PC-3 (cell line): ENCODE measurements around the gene ADAMTSL2. TPM values are rescaled to one million over a fixed set of nuclear protein-coding genes. Genes with fewer than 3 reads are reported as not detected.

Source experiments
- ATAC-seq: fragments of 200-7000 bp; cut with Tn5 transposase; 2 replicates; pipeline ENCODE4 v1.9.1; 2020; ENCODE audit warnings: mild to moderate bottlenecking, moderate library complexity
- BruUV-seq: library from RNA; stranded (reverse); fragments of 400-500 nt; replicated peaks from 2 replicates; lab custom pipeline; 2021; lab: Mats Ljungman, UMichigan
- CTCF ChIA-PET: fragments of 300-600 bp; sonication (Branson Sonifier 250); formaldehyde crosslinking; loops from one replicate; lab custom pipeline; 2022; ENCODE audit warnings: antibody characterized with exemption; lab: Charles Lee
- POLR2A ChIA-PET: fragments of 300-600 bp; sonication (Branson Sonifier 250); formaldehyde crosslinking; loops from one replicate; lab custom pipeline; 2022; ENCODE audit warnings: antibody characterized with exemption; ENCODE audit not compliant: unreplicated experiment; lab: Charles Lee
- DNase-seq: peaks from one replicate; pipeline ENCODE4 v3.0.0-alpha.2; 2015
- H2AFZ ChIP-seq: fragments of 300-600 bp; sonication (generic); 2 replicates; pipeline ENCODE4 v1.6.0; 2016; ENCODE audit warnings: antibody characterized with exemption, low read length
- H3F3A ChIP-seq: fragments of 300-600 bp; sonication (generic); one replicate; pipeline ENCODE4 v1.6.0; 2017; ENCODE audit warnings: antibody characterized with exemption, low read length, control low read depth, mild to moderate bottlenecking; ENCODE audit not compliant: unreplicated experiment
- H3K27ac ChIP-seq: fragments of 300-600 bp; sonication (generic); 2 replicates; pipeline ENCODE4 v1.5.1; 2016; ENCODE audit warnings: mild to moderate bottlenecking, low read length
- H3K27me3 ChIP-seq: fragments of 300-600 bp; sonication (generic); 2 replicates; pipeline ENCODE4 v1.6.1; 2016; ENCODE audit warnings: low read length, mixed read lengths
- H3K36me3 ChIP-seq: fragments of 300-600 bp; sonication (generic); 2 replicates; pipeline ENCODE4 v1.6.1; 2016; ENCODE audit warnings: low read depth, mixed run types, low read length, mixed read lengths
- H3K4me1 ChIP-seq: fragments of 300-600 bp; sonication (generic); 2 replicates; pipeline ENCODE4 v1.5.1; 2016; ENCODE audit warnings: low read length; ENCODE audit not compliant: insufficient read depth
- H3K4me2 ChIP-seq: fragments of 300-600 bp; sonication (generic); 2 replicates; pipeline ENCODE4 v1.6.0; 2016; ENCODE audit warnings: low read length
- H3K4me3 ChIP-seq: fragments of 300-600 bp; sonication (generic); 2 replicates; pipeline ENCODE4 v1.5.1; 2016; ENCODE audit warnings: mild to moderate bottlenecking, low read length, mixed read lengths
- H3K79me2 ChIP-seq: fragments of 300-600 bp; sonication (generic); 2 replicates; pipeline ENCODE4 v1.6.1; 2017; ENCODE audit warnings: low read length, mixed read lengths
- H3K9ac ChIP-seq: fragments of 300-600 bp; sonication (generic); 2 replicates; pipeline ENCODE4 v1.6.0; 2016; ENCODE audit warnings: mild to moderate bottlenecking, low read length
- H3K9me2 ChIP-seq: fragments of 300-600 bp; sonication (generic); replicated peaks from 2 replicates; pipeline ENCODE4 v1.6.1; 2016; ENCODE audit warnings: mixed run types, low read length, mixed read lengths
- H3K9me3 ChIP-seq: fragments of 300-600 bp; sonication (generic); 2 replicates; pipeline ENCODE4 v1.6.1; 2016; ENCODE audit warnings: low read length, mixed read lengths
- H4K20me1 ChIP-seq: fragments of 300-600 bp; sonication (generic); 2 replicates; pipeline ENCODE4 v1.6.1; 2016; ENCODE audit warnings: low read length, mixed read lengths
- EZH2 ChIP-seq: fragments of 300-600 bp; sonication (generic); IDR thresholded peaks from one replicate; pipeline ENCODE4 v1.6.1; 2017; ENCODE audit warnings: antibody characterized with exemption, mild to moderate bottlenecking, low read length; ENCODE audit not compliant: unreplicated experiment
- EZH2phosphoT487 ChIP-seq: fragments of 300-600 bp; sonication (generic); IDR thresholded peaks from 2 replicates; pipeline ENCODE4 v1.6.1; 2018; ENCODE audit warnings: mild to moderate bottlenecking, antibody characterized with exemption, low read length, borderline replicate concordance
- intact Hi-C: fragments of 100-400 bp; cut with micrococcal nuclease; formaldehyde crosslinking; loops from 2 replicates; pipeline ENCODE4 v1.9.0; 2023
- total RNA-seq: library from RNA; depleted of rRNA; stranded (reverse); fragments of >200 nt; gene quantifications from 2 replicates; pipeline ENCODE4 v1.2.3, GENCODE V29; 2014
- TF ChIP-seq, protein P1 (sequence below): fragments of 300-600 bp; sonication (generic); conservative IDR thresholded peaks from 2 replicates; pipeline ENCODE4 v1.5.1; 2017; ENCODE audit warnings: antibody characterized with exemption, low read depth, mild to moderate bottlenecking, low read length

Gene ADAMTSL2
- total RNA-seq, 1 experiment from 2014 or later, result not detected

DNA sequence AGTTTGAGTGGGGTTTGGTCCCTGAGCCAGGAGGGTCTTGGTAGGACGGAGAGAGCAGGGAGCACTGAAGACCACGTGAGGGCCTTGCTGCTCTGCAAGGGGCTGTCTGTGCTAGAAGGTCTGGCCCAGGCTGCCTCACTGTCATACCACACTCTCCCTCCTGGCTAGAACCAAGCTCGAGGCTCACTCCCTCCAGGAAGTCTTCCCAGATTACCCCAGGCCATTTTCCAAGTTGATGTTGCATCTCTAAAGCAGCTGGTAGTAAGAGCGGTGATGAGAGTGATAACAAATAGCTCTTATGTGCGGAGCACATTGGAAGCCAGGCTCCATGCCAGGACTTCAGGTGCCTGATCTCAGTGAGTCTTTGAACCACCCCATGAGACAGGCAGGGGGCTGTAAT, 16.3 kb upstream of the ADAMTSL2 start:
- no peak overlapping the region for H3K4me2 ChIP-seq
- no peak overlapping the region for H3K27ac ChIP-seq
- no peaks in the 10 kb centered on the region for H3K4me1 ChIP-seq
- ChIA-PET CTCF (no interaction called here), POLR2A (no interaction called here)
- intact Hi-C loops, result no loop called here
- H3K9me3 ChIP-seq, result no peaks in the 10 kb centered on the region
- no peak for ATAC-seq
- H2AFZ ChIP-seq, result no peak overlapping the region
- H4K20me1 ChIP-seq, result no peaks in the 10 kb centered on the region
- no peaks in the 10 kb centered on the region for H3K27me3 ChIP-seq
- no peak for DNase-seq
- BruUV-seq, result no TSS peak
- no peak overlapping the region for H3K4me3 ChIP-seq
- TF ChIP-seq EZH2 (no peak), EZH2phosphoT487 (no peak)
- TF ChIP-seq, protein P1, sequence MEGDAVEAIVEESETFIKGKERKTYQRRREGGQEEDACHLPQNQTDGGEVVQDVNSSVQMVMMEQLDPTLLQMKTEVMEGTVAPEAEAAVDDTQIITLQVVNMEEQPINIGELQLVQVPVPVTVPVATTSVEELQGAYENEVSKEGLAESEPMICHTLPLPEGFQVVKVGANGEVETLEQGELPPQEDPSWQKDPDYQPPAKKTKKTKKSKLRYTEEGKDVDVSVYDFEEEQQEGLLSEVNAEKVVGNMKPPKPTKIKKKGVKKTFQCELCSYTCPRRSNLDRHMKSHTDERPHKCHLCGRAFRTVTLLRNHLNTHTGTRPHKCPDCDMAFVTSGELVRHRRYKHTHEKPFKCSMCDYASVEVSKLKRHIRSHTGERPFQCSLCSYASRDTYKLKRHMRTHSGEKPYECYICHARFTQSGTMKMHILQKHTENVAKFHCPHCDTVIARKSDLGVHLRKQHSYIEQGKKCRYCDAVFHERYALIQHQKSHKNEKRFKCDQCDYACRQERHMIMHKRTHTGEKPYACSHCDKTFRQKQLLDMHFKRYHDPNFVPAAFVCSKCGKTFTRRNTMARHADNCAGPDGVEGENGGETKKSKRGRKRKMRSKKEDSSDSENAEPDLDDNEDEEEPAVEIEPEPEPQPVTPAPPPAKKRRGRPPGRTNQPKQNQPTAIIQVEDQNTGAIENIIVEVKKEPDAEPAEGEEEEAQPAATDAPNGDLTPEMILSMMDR, result no peak
- no peaks in the 10 kb centered on the region for H3F3A ChIP-seq
- H3K9ac ChIP-seq, result no peak overlapping the region
- no peaks in the 10 kb centered on the region for H3K36me3 ChIP-seq
- no peaks in the 10 kb centered on the region for H3K9me2 ChIP-seq
- no peaks in the 10 kb centered on the region for H3K79me2 ChIP-seq

DNA sequence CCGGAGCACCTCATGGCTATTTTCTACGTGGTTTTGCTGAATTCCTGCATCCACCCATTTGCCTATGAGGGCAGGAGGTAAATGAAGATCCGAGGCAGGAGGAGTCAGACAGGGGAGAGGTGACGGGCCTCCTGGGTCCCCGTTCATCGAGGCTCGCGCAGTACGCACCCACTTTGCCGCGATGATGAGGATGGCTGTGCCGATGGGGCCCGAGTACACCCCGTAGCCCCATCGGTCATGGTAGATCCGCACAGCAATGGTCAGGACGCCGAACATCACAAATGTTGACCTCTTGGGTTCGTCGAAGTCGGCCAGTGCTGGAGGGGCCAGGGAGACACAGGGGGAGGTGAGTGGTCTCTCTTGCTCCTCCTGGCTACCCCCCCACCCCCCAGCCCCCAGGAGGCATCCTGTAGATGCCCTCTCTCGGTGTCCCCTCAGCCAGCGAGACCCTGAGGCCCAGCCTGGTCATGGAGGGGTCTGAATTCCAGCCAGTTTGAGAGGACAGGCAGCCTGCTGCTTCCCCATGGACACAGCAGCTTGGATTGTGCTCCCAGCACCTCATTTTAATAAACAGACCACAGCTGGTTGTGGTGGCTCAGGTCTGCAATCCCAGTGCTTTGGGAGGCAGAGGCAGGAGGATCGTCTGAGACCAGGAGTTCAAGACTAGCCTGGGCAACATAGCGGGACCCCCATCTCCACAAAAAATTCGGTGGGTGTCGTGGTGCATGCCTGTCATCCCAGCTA, 15.6 kb upstream of the ADAMTSL2 start:
- CTCF ChIA-PET, result no interaction called here
- H3K4me1 ChIP-seq, result no peaks in the 10 kb centered on the region
- no peaks in the 10 kb centered on the region for H3K36me3 ChIP-seq
- no peak overlapping the region for H3K4me2 ChIP-seq
- no peaks in the 10 kb centered on the region for H4K20me1 ChIP-seq
- ATAC-seq (no peak), DNase-seq (no peak)
- intact Hi-C loops, result no loop called here
- H3K4me3 ChIP-seq, result no peak overlapping the region
- no peaks in the 10 kb centered on the region for H3K27me3 ChIP-seq
- H3K79me2 ChIP-seq, result no peaks in the 10 kb centered on the region
- no peak overlapping the region for H2AFZ ChIP-seq
- BruUV-seq, result no TSS peak
- no peaks in the 10 kb centered on the region for H3K9me3 ChIP-seq
- no peak overlapping the region for H3K27ac ChIP-seq
- H3K9me2 ChIP-seq, result no peaks in the 10 kb centered on the region
- no peak overlapping the region for H3K9ac ChIP-seq
- no peaks in the 10 kb centered on the region for H3F3A ChIP-seq
- TF ChIP-seq EZH2, result no peak
- TF ChIP-seq, protein P1, result no peak
- TF ChIP-seq EZH2phosphoT487, result no peak
- POLR2A ChIA-PET, result no interaction called here

DNA sequence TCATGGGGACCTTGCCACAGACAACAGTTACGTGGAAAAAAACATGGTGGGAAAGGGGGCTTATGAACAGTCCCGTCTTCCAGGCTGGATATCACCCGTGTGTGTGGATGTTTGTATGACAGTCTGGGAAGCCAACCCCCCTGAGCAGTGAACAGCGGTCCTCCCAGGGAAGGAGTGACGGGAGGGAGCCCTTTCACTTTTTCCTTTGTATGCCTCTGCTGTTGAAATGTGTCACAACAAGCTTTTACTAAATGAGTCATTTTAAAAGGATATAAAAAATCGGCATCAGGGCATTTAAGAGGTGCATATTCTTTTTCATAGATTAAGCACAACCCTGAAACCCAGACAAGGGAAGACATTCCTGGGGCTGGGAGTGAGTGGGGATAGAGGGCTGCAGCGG, 14.8 kb upstream of the ADAMTSL2 start:
- no peaks in the 10 kb centered on the region for H3K9me2 ChIP-seq
- no peaks in the 10 kb centered on the region for H3K9me3 ChIP-seq
- no peak overlapping the region for H3K9ac ChIP-seq
- ATAC-seq (no peak), DNase-seq (peak; percentile 5)
- H3K27ac ChIP-seq, result no peak overlapping the region
- H3K79me2 ChIP-seq, result no peaks in the 10 kb centered on the region
- intact Hi-C loops, result no loop called here
- TF ChIP-seq, protein P1, result no peak
- TF ChIP-seq EZH2 (no peak), EZH2phosphoT487 (no peak)
- ChIA-PET CTCF (no interaction called here), POLR2A (no interaction called here)
- no peak overlapping the region for H3K4me2 ChIP-seq
- no peaks in the 10 kb centered on the region for H3K27me3 ChIP-seq
- H3K4me3 ChIP-seq, result no peak overlapping the region
- no peaks in the 10 kb centered on the region for H3F3A ChIP-seq
- H3K4me1 ChIP-seq, result no peaks in the 10 kb centered on the region
- no TSS peak for BruUV-seq
- no peak overlapping the region for H2AFZ ChIP-seq
- H3K36me3 ChIP-seq, result no peaks in the 10 kb centered on the region
- H4K20me1 ChIP-seq, result no peaks in the 10 kb centered on the region
